Keratinocyte (primary cell): ENCODE measurements around the gene BDH2. TPM values are rescaled to one million over a fixed set of nuclear protein-coding genes. Genes with fewer than 3 reads are reported as not detected.

Source experiments
- DNase-seq: peaks from one replicate; pipeline ENCODE4 v3.0.0-alpha.2; 2011; ENCODE audit warnings: low read depth, missing footprints, low spot score
- FAIRE-seq: peaks from 2 replicates; lab custom pipeline; 2011; peaks lifted over from hg19 to GRCh38; lab: Jason Lieb, UNC
- H2AFZ ChIP-seq: 2 replicates; pipeline ENCODE4 v1.6.0; 2012; ENCODE audit warnings: low read length, control low read depth, inconsistent platforms; ENCODE audit not compliant: control insufficient read depth
- H3K27ac ChIP-seq: 2 replicates; pipeline ENCODE4 v1.5.1; 2011; ENCODE audit warnings: low read length; ENCODE audit not compliant: control insufficient read depth, insufficient read depth
- H3K27me3 ChIP-seq: 3 replicates; pipeline ENCODE4 v1.6.0; 2011; ENCODE audit warnings: low read length; ENCODE audit not compliant: control insufficient read depth, insufficient read depth; ENCODE audit errors: extremely low read depth
- H3K36me3 ChIP-seq, 2 experiments: 2 replicates in 1 of 2; 3 replicates in 1 of 2; pipeline ENCODE4 v1.5.1; 2011; ENCODE audit warnings: low read length in 2 of 2, mild to moderate bottlenecking in 1 of 2; ENCODE audit not compliant: control insufficient read depth in 2 of 2, insufficient read depth in 2 of 2; ENCODE audit errors: extremely low read depth in 1 of 2
- H3K4me1 ChIP-seq: 3 replicates; pipeline ENCODE4 v1.5.1; 2011; ENCODE audit warnings: low read length; ENCODE audit not compliant: control insufficient read depth, insufficient read depth; ENCODE audit errors: extremely low read depth
- H3K4me2 ChIP-seq: 3 replicates; pipeline ENCODE4 v1.6.0; 2011; ENCODE audit warnings: low read depth, low read length; ENCODE audit not compliant: control insufficient read depth, insufficient read depth; ENCODE audit errors: extremely low read depth
- H3K4me3 ChIP-seq, 3 experiments: fragments of 200-600 bp in 1 of 3; sonication (generic) in 1 of 3; 2 replicates in 2 of 3; 3 replicates in 1 of 3; pipeline ENCODE4 v1.5.1; 2011 to 2016; ENCODE audit warnings: low read length in 3 of 3, mild to moderate bottlenecking in 3 of 3, control low read depth in 2 of 3, inconsistent platforms in 1 of 3, low read depth in 1 of 3, mixed read lengths in 1 of 3, mixed run types in 1 of 3, moderate library complexity in 1 of 3; ENCODE audit not compliant: control insufficient read depth in 2 of 3, insufficient read depth in 2 of 3; ENCODE audit errors: extremely low read depth in 1 of 3
- H3K79me2 ChIP-seq: 2 replicates; pipeline ENCODE4 v1.6.0; 2012; ENCODE audit warnings: low read length; ENCODE audit not compliant: control insufficient read depth, insufficient read depth
- H3K9ac ChIP-seq: 3 replicates; pipeline ENCODE4 v1.6.0; 2011; ENCODE audit warnings: low read length; ENCODE audit not compliant: control insufficient read depth, insufficient read depth; ENCODE audit errors: extremely low read depth
- H3K9me1 ChIP-seq: 3 replicates; pipeline ENCODE4 v1.6.0; 2011; ENCODE audit warnings: low read length; ENCODE audit not compliant: control insufficient read depth, insufficient read depth; ENCODE audit errors: extremely low read depth
- H3K9me3 ChIP-seq: 2 replicates; pipeline ENCODE4 v1.5.1; 2012; ENCODE audit warnings: low read depth, low read length; ENCODE audit not compliant: control insufficient read depth
- H4K20me1 ChIP-seq: 3 replicates; pipeline ENCODE4 v1.6.0; 2011; ENCODE audit warnings: low read length; ENCODE audit not compliant: control insufficient read depth, insufficient read depth; ENCODE audit errors: extremely low read depth
- CTCF ChIP-seq, 3 experiments: IDR thresholded peaks in 1 of 3; conservative IDR thresholded peaks in 1 of 3; optimal IDR thresholded peaks in 1 of 3; 2 replicates in 2 of 3; 3 replicates in 1 of 3; pipeline versions ENCODE3 to v1.5.1; 2011; ENCODE audit warnings: low read length in 3 of 3, mild to moderate bottlenecking in 3 of 3, moderate library complexity in 2 of 3, control low read depth in 1 of 3, inconsistent platforms in 1 of 3; ENCODE audit not compliant: insufficient read depth in 2 of 3; ENCODE audit errors: extremely low read depth in 1 of 3
- EZH2 ChIP-seq: IDR thresholded peaks from one replicate; pipeline ENCODE4 v1.6.1; 2012; ENCODE audit warnings: inconsistent platforms, mild to moderate bottlenecking, low read length, moderate library complexity
- dilution Hi-C: fragments of 300-500 bp; cut with MboI; formaldehyde crosslinking; loops from one replicate; pipeline ENCODE4 v1.7.0; 2020; ENCODE audit warnings: low sequenced_read_pairs; ENCODE audit not compliant: extremely low pct_ligation_motif_present
- polyA plus RNA-seq, 5 experiments: library from polyadenylated mRNA; depleted of rRNA in 3 of 5; stranded (reverse) in 3 of 5; stranded (forward) in 1 of 5; unstranded in 1 of 5; fragments of >200 nt; gene quantifications; 1 replicate in 1 of 5; 2 replicates in 3 of 5; 3 replicates in 1 of 5; pipeline versions ENCODE4 v1.2.1 to v1.2.3, GENCODE V29; 2011 to 2012; ENCODE audit warnings: missing spikeins in 2 of 5, low read depth in 1 of 5, low replicate concordance in 1 of 5

BDH2 gene
- polyA plus RNA-seq, 1 donor (not counting 4 experiments of a cell fraction or from before 2014, with no cell fraction given) = 58.1 TPM

- dilution Hi-C loops = no loop called here
- H3K27me3 ChIP-seq = no peaks in the 10 kb centered on the region
- peak overlapping the region in 1 of 3 experiments; percentile 82 for H3K4me3 ChIP-seq
- DNase-seq = no peak
- H3K27ac ChIP-seq = no peak overlapping the region
- no peaks in the 10 kb centered on the region for H3K36me3 ChIP-seq
- no peaks in the 10 kb centered on the region for H3K9me1 ChIP-seq
- no peak for FAIRE-seq
- H4K20me1 ChIP-seq = no peaks in the 10 kb centered on the region
- no peak overlapping the region for H2AFZ ChIP-seq
- H3K9me3 ChIP-seq = no peaks in the 10 kb centered on the region
- H3K4me2 ChIP-seq = peak overlapping the region; percentile 97
- no peaks in the 10 kb centered on the region for H3K79me2 ChIP-seq
- TF ChIP-seq CTCF (optimal IDR thresholded peaks at IDR 0.05 in 1 of 3, IDR thresholded peaks at IDR 0.05 in 1 of 3, conservative IDR thresholded peaks at IDR 0.05 in 1 of 3; ENCODE audit: extremely low read depth in 1 of 3, insufficient read depth in 2 of 3, low read length in 3 of 3) = no peak
- TF ChIP-seq EZH2 = no peak
- H3K9ac ChIP-seq = no peak overlapping the region
- peaks cover 8% of the 10 kb centered on the region for H3K4me1 ChIP-seq
These were observed 1.3 kb downstream of the BDH2 start for GRCh38 chr4:103098341-103098740.

DNA sequence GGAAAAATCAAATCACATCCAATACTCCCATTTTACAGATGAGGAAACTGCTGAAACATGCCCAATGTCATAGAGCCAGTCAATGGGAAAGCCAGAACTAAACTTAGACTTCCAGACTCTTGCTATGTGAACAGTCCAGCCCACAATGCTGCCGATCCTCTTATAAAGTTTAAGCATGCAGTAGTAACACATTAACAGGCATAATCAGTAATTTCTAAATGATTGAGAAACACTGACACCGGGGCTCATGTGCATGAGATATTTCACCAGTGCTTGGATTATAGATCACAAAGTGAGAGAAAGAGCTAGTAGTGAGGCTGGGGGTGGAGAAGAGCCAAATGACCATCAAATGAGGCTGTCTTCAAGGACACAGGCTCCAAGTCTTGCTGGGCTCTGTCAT, 2.5 kb downstream of the BDH2 start:
- Histone ChIP-seq H2AFZ (no peak overlapping the region), H3K4me3 (no peak overlapping the region), H3K9ac (no peak overlapping the region), H3K36me3 (no peaks in the 10 kb centered on the region), H3K9me1 (no peaks in the 10 kb centered on the region), H4K20me1 (no peaks in the 10 kb centered on the region), H3K27ac (no peak overlapping the region), H3K9me3 (no peaks in the 10 kb centered on the region), H3K4me2 (no peak overlapping the region), H3K27me3 (no peaks in the 10 kb centered on the region), H3K4me1 (peaks cover 8% of the 10 kb centered on the region), H3K79me2 (no peaks in the 10 kb centered on the region)
- TF ChIP-seq CTCF (optimal IDR thresholded peaks at IDR 0.05 in 1 of 3, IDR thresholded peaks at IDR 0.05 in 1 of 3, conservative IDR thresholded peaks at IDR 0.05 in 1 of 3; ENCODE audit: extremely low read depth in 1 of 3, insufficient read depth in 2 of 3, low read length in 3 of 3) (no peak), EZH2 (no peak)
- FAIRE-seq (no peak), DNase-seq (no peak)
- dilution Hi-C loops = no loop called here
